ENCODE data around the gene SNX2. TPM values are rescaled to one million over a fixed set of nuclear protein-coding genes. Genes with fewer than 3 reads are reported as not detected.

SNX2 gene
- total RNA-seq, 2 experiments from 2014 or later, result 44.5 to 44.6 TPM

DNA sequence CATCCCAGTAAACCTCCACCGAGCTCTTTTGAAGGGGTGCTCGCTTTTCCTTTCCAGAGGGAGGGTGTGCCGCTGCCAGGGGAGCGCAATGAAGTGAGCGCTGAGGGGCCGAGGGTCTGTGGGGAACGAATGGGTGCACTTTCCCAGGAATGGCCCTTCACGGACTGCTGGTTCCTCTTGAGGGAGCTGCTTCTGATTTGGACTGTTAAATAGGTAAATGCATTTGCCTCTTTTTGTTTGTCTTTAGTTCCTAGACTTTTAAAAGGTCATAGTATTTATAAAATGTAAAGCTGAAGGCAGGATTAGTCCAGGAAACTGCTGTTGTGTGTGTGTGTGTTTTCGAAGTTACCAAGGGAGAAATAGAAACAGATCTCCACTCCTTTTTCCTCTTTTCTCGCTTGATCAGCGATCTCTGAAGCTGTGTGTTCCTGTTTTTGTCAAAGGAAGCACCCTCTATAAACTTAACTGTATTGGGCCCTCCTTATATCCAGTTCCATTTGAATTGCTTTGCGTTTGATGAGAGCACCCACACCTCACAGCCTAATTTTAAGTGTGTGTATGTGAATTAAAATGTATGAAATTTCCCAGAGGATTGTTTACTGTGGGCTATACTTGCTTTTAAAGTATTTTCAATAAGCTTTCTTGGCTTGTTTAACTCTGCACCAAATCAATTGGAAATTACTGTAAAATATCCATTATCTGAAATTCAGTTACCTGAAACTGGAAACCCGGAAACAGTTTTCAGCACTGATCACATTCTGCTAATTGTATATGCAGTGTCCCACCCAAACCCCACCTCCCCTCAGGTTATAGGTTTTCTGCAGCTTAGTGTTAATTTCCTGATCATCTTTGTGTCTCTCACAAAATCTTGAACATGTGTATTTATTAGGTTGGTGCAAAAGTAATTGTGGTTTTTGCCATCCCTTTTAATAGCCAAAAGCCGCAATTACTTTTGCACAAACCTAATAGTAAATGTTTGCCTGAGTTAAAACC, 966 bp downstream of the SNX2 start:
- no peaks in the 10 kb centered on the region for H3K9me3 Mint-ChIP-seq
- intact Hi-C loops (cut with micrococcal nuclease), result loop anchor here (1.0 to 10.0 kb wide), 5 partner anchors 20 to 815 kb away; partner anchors contain the start of genes CSNK1G3 and SRFBP1
- peaks cover 30% of the 10 kb centered on the region for H3K4me1 Mint-ChIP-seq (ENCODE audit: low read depth)
- H3K27me3 Mint-ChIP-seq, result no peaks in the 10 kb centered on the region
- DNase-seq, result no peak
- peaks cover 3% of the 10 kb centered on the region for H3K36me3 Mint-ChIP-seq
- peak overlapping the region; percentile 92 for H3K4me3 Mint-ChIP-seq
- ChIA-PET CTCF (interaction anchor here (1.2 to 1.9 kb wide), 5 partner anchors 13 to 74 kb away, joined by 3 to 5 read pairs (median 4); no protein-coding TSS in a partner anchor), POLR2A (interaction anchor here (1.6 kb wide), 1 partner anchor 69 kb away, joined by 6 read pairs; the partner anchor contains the start of gene SNX24)
- peak overlapping the region; percentile 65 for H3K27ac Mint-ChIP-seq

DNA sequence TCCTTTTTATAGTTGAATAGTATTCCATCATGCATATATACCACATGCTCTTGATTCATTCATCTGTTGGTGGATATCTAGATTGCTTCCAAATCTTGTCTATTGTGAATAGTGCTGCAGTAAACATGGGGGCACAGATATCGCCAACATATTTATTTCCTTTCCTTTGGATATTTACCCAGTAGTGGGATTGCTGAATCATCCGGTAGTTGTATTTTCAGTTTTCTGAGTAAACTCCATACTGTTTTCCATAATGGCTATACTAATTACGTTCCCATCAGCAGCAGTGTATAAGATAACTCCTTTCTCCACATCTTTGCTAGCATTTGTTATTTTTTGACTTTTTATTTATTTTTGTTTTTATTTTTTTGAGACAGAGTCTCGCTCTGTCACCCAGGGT, 3.3 kb downstream of the SNX2 start:
- Mint-ChIP-seq H3K36me3 (peaks cover 6% of the 10 kb centered on the region), H3K27ac (no peak overlapping the region), H3K4me3 (no peak overlapping the region), H3K4me1 (ENCODE audit: low read depth) (peaks cover 33% of the 10 kb centered on the region), H3K27me3 (no peaks in the 10 kb centered on the region), H3K9me3 (no peaks in the 10 kb centered on the region)
- POLR2A ChIA-PET, result no interaction called here
- CTCF ChIA-PET, result no interaction called here
- intact Hi-C loops (cut with micrococcal nuclease), result loop anchor here (5.0 to 10.0 kb wide), 3 partner anchors 84 to 767 kb away; partner anchors contain the start of gene CSNK1G3
- DNase-seq, result no peak

DNA sequence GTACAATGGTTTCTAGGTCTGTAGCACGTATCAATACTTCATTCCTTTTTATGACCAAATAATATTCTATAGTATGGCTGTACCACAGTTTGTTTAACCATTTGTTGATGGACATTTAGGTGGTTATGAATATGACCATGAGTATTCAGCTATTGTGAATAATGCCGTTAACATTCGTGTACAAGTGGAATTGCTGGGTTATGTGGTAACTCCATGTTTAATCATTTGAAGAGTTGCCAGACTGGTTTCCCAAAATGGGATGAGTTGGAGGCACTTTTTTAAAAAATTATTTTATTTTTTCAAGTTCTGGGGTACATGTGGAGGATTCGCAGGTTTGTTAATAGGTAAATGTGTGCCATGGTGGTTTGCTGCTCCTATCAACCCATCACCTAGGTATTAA, 4.6 kb downstream of the SNX2 start:
- CTCF ChIA-PET, result no interaction called here
- Mint-ChIP-seq H3K4me3 (no peak overlapping the region), H3K4me1 (ENCODE audit: low read depth) (peaks cover 37% of the 10 kb centered on the region), H3K27me3 (no peaks in the 10 kb centered on the region), H3K36me3 (peaks cover 7% of the 10 kb centered on the region), H3K27ac (no peak overlapping the region), H3K9me3 (no peaks in the 10 kb centered on the region)
- POLR2A ChIA-PET, result no interaction called here
- no peak for DNase-seq
- intact Hi-C loops (cut with micrococcal nuclease), result loop anchor here (5.0 to 10.0 kb wide), 3 partner anchors 83 to 765 kb away; partner anchors contain the start of gene CSNK1G3

DNA sequence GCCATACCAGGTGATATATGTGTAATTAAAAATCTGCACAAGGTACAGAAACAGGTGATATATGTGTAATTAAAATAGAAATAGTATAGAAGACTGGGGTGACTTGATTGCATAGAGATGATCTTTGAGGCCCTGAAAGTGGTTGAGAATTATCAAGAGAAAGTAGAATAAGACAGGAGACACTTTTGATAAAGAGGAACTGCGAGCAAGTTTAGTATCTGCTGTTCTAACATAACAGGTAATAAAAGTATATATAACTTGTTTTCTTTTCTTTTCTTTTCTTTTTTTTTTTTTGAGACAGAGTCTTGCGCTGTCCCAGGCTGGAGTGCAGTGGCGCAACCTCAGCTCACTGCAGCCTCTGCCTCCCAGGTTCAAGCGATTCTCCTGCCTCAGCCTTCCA, 5.4 kb downstream of the SNX2 start:
- Mint-ChIP-seq H3K4me1 (ENCODE audit: low read depth) (peaks cover 41% of the 10 kb centered on the region), H3K4me3 (no peak overlapping the region), H3K9me3 (peaks cover 7% of the 10 kb centered on the region), H3K27ac (no peak overlapping the region), H3K27me3 (no peaks in the 10 kb centered on the region), H3K36me3 (peaks cover 12% of the 10 kb centered on the region)
- no peak for DNase-seq
- POLR2A ChIA-PET, result no interaction called here
- CTCF ChIA-PET, result no interaction called here
- intact Hi-C loops (cut with micrococcal nuclease), result no loop called here

DNA sequence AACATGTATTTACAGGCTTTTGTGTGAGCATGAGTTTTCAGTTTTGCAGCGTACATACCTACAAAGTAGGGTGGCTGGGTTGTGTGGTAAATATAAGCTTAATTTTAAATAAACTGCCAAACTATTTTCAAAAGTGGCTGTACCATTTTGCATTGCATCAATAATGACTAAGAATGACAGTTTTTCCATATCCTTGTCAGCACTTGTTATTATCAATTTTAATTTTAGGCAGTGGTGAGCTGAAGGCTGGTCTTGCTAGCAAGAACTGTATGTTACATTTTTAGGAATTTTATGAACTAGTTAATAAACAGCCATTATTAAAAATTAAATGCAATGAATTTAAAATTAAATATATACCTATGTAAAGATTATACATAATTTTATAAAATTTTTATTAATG, 6.6 kb downstream of the SNX2 start:
- DNase-seq, result no peak
- no peak overlapping the region for H3K27ac Mint-ChIP-seq
- H3K9me3 Mint-ChIP-seq, result peaks cover 12% of the 10 kb centered on the region
- peaks cover 17% of the 10 kb centered on the region for H3K36me3 Mint-ChIP-seq
- no peak overlapping the region for H3K4me3 Mint-ChIP-seq
- no peaks in the 10 kb centered on the region for H3K27me3 Mint-ChIP-seq
- ChIA-PET CTCF (interaction anchor here (0.6 kb wide), 1 partner anchor 9 kb away, joined by 3 read pairs; no protein-coding TSS in a partner anchor), POLR2A (no interaction called here)
- peaks cover 36% of the 10 kb centered on the region for H3K4me1 Mint-ChIP-seq (ENCODE audit: low read depth)
- intact Hi-C loops (cut with micrococcal nuclease), result no loop called here

DNA sequence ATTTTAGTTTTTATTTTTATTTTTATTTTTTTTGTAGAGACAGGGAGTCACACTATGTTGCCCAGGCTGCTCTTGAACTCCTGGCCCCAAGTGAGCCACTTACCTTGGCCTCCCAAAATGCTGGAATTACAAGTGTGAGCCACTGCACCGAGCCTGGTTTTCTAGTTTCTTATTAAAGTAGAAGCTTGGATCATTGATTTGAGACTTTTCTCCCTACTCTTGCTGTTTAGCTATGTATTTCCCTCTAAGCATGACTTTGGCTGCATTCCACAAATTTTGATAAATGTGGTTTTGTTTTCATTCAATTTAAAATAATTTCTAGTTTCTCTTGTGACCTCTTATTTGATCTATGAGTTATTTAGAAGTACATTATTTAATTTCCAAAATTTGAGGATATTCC, 10.4 kb downstream of the SNX2 start:
- ChIA-PET CTCF (no interaction called here), POLR2A (no interaction called here)
- Mint-ChIP-seq H3K9me3 (peaks cover 12% of the 10 kb centered on the region), H3K4me3 (no peak overlapping the region), H3K27me3 (no peaks in the 10 kb centered on the region), H3K4me1 (ENCODE audit: low read depth) (peaks cover 20% of the 10 kb centered on the region), H3K36me3 (peaks cover 35% of the 10 kb centered on the region), H3K27ac (no peak overlapping the region)
- no peak for DNase-seq
- intact Hi-C loops (cut with micrococcal nuclease), result no loop called here

DNA sequence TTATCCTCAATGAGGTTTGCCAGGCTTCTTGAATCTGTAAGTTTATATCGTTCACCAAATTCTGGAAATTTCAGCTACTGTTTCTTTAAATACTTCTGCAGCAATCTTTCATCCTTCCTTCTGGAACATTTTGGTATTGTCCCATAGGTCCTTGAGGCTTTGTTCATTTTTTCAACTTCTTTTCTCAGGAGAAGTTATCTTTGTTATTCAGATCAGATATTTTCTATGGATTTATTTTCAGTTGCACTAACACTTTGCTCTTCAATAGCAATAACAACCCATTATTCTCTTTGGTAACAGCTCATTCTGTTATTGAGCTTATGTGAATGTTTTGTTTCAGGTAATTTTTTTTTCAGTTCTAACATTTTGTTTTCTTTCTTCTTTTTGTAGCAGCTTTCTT, 13.5 kb downstream of the SNX2 start:
- H3K9me3 Mint-ChIP-seq, result peaks cover 12% of the 10 kb centered on the region
- DNase-seq, result no peak
- CTCF ChIA-PET, result interaction anchor here (0.6 to 1.9 kb wide), 2 partner anchors 10 to 13 kb away, joined by 3 to 4 read pairs; no protein-coding TSS in a partner anchor
- H3K27me3 Mint-ChIP-seq, result no peaks in the 10 kb centered on the region
- H3K27ac Mint-ChIP-seq, result no peak overlapping the region
- POLR2A ChIA-PET, result no interaction called here
- intact Hi-C loops (cut with micrococcal nuclease), result no loop called here
- peaks cover 20% of the 10 kb centered on the region for H3K4me1 Mint-ChIP-seq (ENCODE audit: low read depth)
- H3K36me3 Mint-ChIP-seq, result peaks cover 37% of the 10 kb centered on the region
- no peak overlapping the region for H3K4me3 Mint-ChIP-seq

DNA sequence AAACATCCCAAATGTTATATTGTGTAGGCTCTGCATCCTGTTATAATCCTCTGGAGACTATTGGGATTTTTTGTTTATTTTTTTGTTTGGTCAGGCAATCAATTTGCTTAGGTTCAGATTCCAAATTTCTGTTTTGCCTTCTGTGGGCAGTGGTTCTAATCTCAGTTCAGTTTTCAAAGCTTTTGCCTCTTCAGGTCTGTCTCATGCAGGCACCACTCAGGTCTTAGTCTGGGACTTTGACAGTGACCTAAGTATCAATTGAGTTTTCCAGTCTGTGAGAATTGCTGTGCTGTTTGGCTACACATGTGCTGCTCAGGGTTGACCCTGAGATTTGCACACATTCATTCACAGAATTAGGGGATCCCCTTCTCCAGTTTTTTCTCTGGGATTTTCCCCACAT, 14.1 kb downstream of the SNX2 start:
- peaks cover 19% of the 10 kb centered on the region for H3K4me1 Mint-ChIP-seq (ENCODE audit: low read depth)
- H3K27ac Mint-ChIP-seq, result no peak overlapping the region
- POLR2A ChIA-PET, result no interaction called here
- H3K9me3 Mint-ChIP-seq, result peaks cover 12% of the 10 kb centered on the region
- no peaks in the 10 kb centered on the region for H3K27me3 Mint-ChIP-seq
- no peak overlapping the region for H3K4me3 Mint-ChIP-seq
- CTCF ChIA-PET, result interaction anchor here (1.9 kb wide), 1 partner anchor 13 kb away, joined by 4 read pairs; no protein-coding TSS in a partner anchor
- H3K36me3 Mint-ChIP-seq, result peaks cover 37% of the 10 kb centered on the region
- no peak for DNase-seq
- intact Hi-C loops (cut with micrococcal nuclease), result no loop called here

DNA sequence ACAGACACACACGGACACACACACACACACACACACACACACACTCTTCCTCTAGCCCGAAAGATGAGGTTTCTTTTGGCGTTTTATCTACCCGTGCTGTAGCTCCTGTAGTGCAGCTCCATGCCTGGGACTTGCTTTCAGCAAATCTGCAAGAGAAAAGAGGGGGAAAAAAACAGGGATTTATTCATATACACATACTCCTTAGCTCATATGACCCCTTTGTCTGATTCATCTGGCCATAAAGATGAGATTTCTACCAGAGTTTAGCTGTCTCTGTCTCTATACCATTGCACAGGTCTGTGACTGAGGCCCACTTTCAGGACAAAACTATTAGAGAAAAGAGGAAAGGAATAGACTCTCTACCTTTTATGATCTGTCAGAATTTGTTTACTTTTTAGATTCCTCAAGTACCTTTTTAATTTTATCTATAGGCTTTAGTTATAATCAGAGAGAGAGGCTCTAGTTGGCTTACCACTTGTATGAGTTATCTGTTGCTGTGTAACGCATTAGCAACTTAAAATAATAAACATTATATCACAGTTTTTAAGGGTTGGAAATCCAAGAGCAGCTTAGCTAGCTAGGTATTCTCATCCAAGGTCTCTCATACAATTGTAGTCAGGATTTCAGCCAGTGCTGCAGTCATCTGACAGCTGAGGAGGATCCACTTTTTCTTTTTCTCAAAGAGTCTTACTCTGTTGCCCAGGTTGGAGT, 14.7 kb downstream of the SNX2 start:
- POLR2A ChIA-PET, result no interaction called here
- Mint-ChIP-seq H3K4me3 (no peak overlapping the region), H3K9me3 (peaks cover 11% of the 10 kb centered on the region), H3K36me3 (peaks cover 36% of the 10 kb centered on the region), H3K4me1 (ENCODE audit: low read depth) (peaks cover 15% of the 10 kb centered on the region), H3K27me3 (no peaks in the 10 kb centered on the region), H3K27ac (no peak overlapping the region)
- intact Hi-C loops (cut with micrococcal nuclease), result no loop called here
- CTCF ChIA-PET, result interaction anchor here (1.9 kb wide), 1 partner anchor 14 kb away, joined by 4 read pairs; no protein-coding TSS in a partner anchor
- DNase-seq, result no peak

DNA sequence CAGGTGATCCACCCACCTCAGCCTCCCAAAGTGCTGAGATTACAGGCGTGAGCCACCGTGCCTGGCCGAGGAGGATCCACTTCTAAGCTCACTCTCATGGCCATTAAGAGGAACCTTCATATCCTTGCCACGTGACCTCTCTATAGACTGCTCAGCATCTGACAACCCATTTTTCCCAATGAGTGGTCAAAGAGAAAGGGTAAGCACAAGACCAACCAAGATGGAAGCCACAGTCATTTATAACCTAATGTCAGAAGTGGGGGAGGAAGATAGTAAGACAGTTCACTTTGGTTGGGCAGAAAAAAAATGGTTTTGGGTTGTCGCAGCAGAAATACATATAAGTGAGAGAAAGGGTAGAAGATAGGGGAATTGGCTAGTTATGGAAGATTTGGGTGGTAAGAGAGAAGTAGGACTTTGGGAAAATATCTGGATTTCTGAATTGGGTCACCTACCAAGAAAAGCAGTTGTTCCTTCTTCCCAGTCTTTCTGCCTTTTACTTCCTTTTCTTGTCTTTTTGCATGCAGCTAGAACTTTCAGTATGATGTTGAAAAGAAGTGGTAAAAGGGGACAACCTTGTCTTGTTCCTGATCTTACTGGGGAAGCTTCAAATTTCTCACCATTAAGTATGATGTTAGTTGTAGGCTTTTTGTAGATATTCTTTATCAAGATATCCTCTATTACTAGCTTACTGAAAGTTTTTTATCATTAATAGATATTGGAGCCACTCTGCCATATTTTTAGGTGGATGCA, 15.6 kb downstream of the SNX2 start:
- POLR2A ChIA-PET, result no interaction called here
- no peak for DNase-seq
- Mint-ChIP-seq H3K4me3 (no peak overlapping the region), H3K36me3 (peaks cover 33% of the 10 kb centered on the region), H3K4me1 (ENCODE audit: low read depth) (peaks cover 13% of the 10 kb centered on the region), H3K27ac (no peak overlapping the region), H3K27me3 (no peaks in the 10 kb centered on the region), H3K9me3 (peaks cover 3% of the 10 kb centered on the region)
- CTCF ChIA-PET, result interaction anchor here (0.7 kb wide), 1 partner anchor 9 kb away, joined by 3 read pairs; no protein-coding TSS in a partner anchor
- intact Hi-C loops (cut with micrococcal nuclease), result no loop called here

DNA sequence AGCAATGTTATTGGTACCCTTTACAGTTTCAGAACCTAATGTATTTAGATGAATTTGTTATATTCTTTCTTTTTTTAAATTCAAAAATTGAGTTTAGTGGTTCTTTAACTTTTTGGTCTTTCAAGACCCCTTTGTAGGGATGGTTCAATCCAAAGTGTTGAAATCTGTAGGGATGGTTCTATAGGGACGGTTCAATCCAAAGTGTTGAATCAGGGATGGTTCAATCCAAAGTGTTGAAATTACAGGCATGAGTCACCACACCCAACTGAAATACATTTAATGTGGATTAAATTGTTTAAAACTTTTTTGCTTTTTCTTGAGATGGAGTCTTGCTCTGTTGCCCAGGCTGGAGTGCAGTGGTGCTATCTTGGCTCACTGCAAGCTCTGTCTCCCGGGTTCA, 30.6 kb downstream of the SNX2 start:
- ChIA-PET CTCF (no interaction called here), POLR2A (no interaction called here)
- H3K4me1 Mint-ChIP-seq (ENCODE audit: low read depth), result no peaks in the 10 kb centered on the region
- H3K4me3 Mint-ChIP-seq, result no peak overlapping the region
- DNase-seq, result no peak
- no peaks in the 10 kb centered on the region for H3K9me3 Mint-ChIP-seq
- intact Hi-C loops (cut with micrococcal nuclease), result no loop called here
- H3K27ac Mint-ChIP-seq, result no peak overlapping the region
- peaks cover 34% of the 10 kb centered on the region for H3K36me3 Mint-ChIP-seq
- no peaks in the 10 kb centered on the region for H3K27me3 Mint-ChIP-seq

DNA sequence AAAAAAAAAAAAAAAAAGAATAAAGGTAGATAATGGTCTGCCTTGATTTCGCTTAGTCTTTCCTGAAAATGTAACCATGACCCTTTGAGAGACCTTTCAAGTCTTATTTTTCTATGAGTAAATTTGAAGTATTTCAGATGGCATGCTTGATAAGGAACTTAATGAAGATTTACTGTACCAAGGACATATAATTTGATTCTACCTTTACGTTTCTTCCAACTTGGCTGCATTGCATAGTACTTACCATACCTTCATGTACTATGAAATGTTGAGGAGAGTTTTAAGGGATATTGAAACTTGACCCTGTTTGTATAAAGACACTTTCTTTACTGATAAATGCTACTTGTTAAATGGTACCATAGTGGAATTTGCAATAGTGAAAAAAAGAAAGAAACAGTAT, 35.5 kb downstream of the SNX2 start:
- Mint-ChIP-seq H3K27ac (no peak overlapping the region), H3K4me3 (no peak overlapping the region), H3K27me3 (no peaks in the 10 kb centered on the region), H3K9me3 (no peaks in the 10 kb centered on the region), H3K36me3 (peaks cover 20% of the 10 kb centered on the region), H3K4me1 (ENCODE audit: low read depth) (no peaks in the 10 kb centered on the region)
- CTCF ChIA-PET, result no interaction called here
- intact Hi-C loops (cut with micrococcal nuclease), result no loop called here
- POLR2A ChIA-PET, result no interaction called here
- no peak for DNase-seq
